Measurements from ENCODE around the gene SENP1. TPM values are rescaled to one million over a fixed set of nuclear protein-coding genes. Genes with fewer than 3 reads are reported as not detected.

The SENP1 gene
- total RNA-seq, 1 donor from 2014 or later: 24.2 TPM

- TF ChIP-seq CTCF (IDR thresholded peaks at IDR 0.05; ENCODE audit: partially characterized antibody, unreplicated experiment): no peak
- H3K36me3 Mint-ChIP-seq (ENCODE audit: unreplicated experiment): peaks cover 5% of the 10 kb centered on the region
- DNase-seq: no peak
These were observed 37.2 kb upstream of the SENP1 start for GRCh38 chr12:48142818-48143674.

GRCh38 chr12:48135027-48135426, 29.1 kb upstream of the SENP1 start:
- no peak overlapping the region for H3K4me3 Mint-ChIP-seq (ENCODE audit: unreplicated experiment)
- H3K27ac Mint-ChIP-seq (ENCODE audit: unreplicated experiment): no peak overlapping the region
- H3K27me3 Mint-ChIP-seq (ENCODE audit: unreplicated experiment): no peaks in the 10 kb centered on the region
- H3K36me3 Mint-ChIP-seq (ENCODE audit: unreplicated experiment): peaks cover 4% of the 10 kb centered on the region
- H3K4me1 Mint-ChIP-seq (ENCODE audit: low read depth, unreplicated experiment): no peaks in the 10 kb centered on the region
- no peaks in the 10 kb centered on the region for H3K9me3 Mint-ChIP-seq (ENCODE audit: unreplicated experiment)
- TF ChIP-seq CTCF (IDR thresholded peaks at IDR 0.05; ENCODE audit: partially characterized antibody, unreplicated experiment): no peak
- no peak for DNase-seq

More at GRCh38 chr12:48142818-48143674, 37.2 kb upstream of the SENP1 start:
- H3K27me3 Mint-ChIP-seq (ENCODE audit: unreplicated experiment): no peaks in the 10 kb centered on the region
- H3K27ac Mint-ChIP-seq (ENCODE audit: unreplicated experiment): no peak overlapping the region
- H3K4me1 Mint-ChIP-seq (ENCODE audit: low read depth, unreplicated experiment): no peaks in the 10 kb centered on the region
- H3K9me3 Mint-ChIP-seq (ENCODE audit: unreplicated experiment): no peaks in the 10 kb centered on the region
- H3K4me3 Mint-ChIP-seq (ENCODE audit: unreplicated experiment): no peak overlapping the region

- H3K4me3 Mint-ChIP-seq (ENCODE audit: unreplicated experiment): no peak overlapping the region
- TF ChIP-seq CTCF (IDR thresholded peaks at IDR 0.05; ENCODE audit: partially characterized antibody, unreplicated experiment): no peak
- H3K27me3 Mint-ChIP-seq (ENCODE audit: unreplicated experiment): no peaks in the 10 kb centered on the region
- H3K4me1 Mint-ChIP-seq (ENCODE audit: low read depth, unreplicated experiment): no peaks in the 10 kb centered on the region
- DNase-seq: no peak
- no peak overlapping the region for H3K27ac Mint-ChIP-seq (ENCODE audit: unreplicated experiment)
- no peaks in the 10 kb centered on the region for H3K9me3 Mint-ChIP-seq (ENCODE audit: unreplicated experiment)
- H3K36me3 Mint-ChIP-seq (ENCODE audit: unreplicated experiment): peaks cover 4% of the 10 kb centered on the region
These were observed 26.9 kb upstream of the SENP1 start for GRCh38 chr12:48132826-48133225.

- TF ChIP-seq CTCF (IDR thresholded peaks at IDR 0.05; ENCODE audit: partially characterized antibody, unreplicated experiment): no peak
- no peak overlapping the region for H3K27ac Mint-ChIP-seq (ENCODE audit: unreplicated experiment)
- no peaks in the 10 kb centered on the region for H3K27me3 Mint-ChIP-seq (ENCODE audit: unreplicated experiment)
- DNase-seq: no peak
- no peaks in the 10 kb centered on the region for H3K4me1 Mint-ChIP-seq (ENCODE audit: low read depth, unreplicated experiment)
- no peak overlapping the region for H3K4me3 Mint-ChIP-seq (ENCODE audit: unreplicated experiment)
- H3K9me3 Mint-ChIP-seq (ENCODE audit: unreplicated experiment): no peaks in the 10 kb centered on the region
- peaks cover 4% of the 10 kb centered on the region for H3K36me3 Mint-ChIP-seq (ENCODE audit: unreplicated experiment)
These were observed 25.6 kb upstream of the SENP1 start for GRCh38 chr12:48131517-48131916.

- H3K27me3 Mint-ChIP-seq (ENCODE audit: unreplicated experiment): no peaks in the 10 kb centered on the region
- H3K27ac Mint-ChIP-seq (ENCODE audit: unreplicated experiment): no peak overlapping the region
- H3K4me1 Mint-ChIP-seq (ENCODE audit: low read depth, unreplicated experiment): no peaks in the 10 kb centered on the region
- no peak for TF ChIP-seq CTCF (IDR thresholded peaks at IDR 0.05; ENCODE audit: partially characterized antibody, unreplicated experiment)
- H3K9me3 Mint-ChIP-seq (ENCODE audit: unreplicated experiment): no peaks in the 10 kb centered on the region
- H3K36me3 Mint-ChIP-seq (ENCODE audit: unreplicated experiment): peaks cover 4% of the 10 kb centered on the region
- H3K4me3 Mint-ChIP-seq (ENCODE audit: unreplicated experiment): no peak overlapping the region
- no peak for DNase-seq
These were observed 23.5 kb upstream of the SENP1 start for GRCh38 chr12:48129376-48129775.
